ENCODE data around the gene NRP1. TPM values are rescaled to one million over a fixed set of nuclear protein-coding genes. Genes with fewer than 3 reads are reported as not detected.
"Not testable (repeated sequence)": the region's sequence is repeated elsewhere in the genome, so short reads cannot be mapped to it uniquely, and the experiment has no call there.

NRP1 gene
- 177 TPM for polyA plus RNA-seq (ENCODE audit: insufficient read length)
- long read RNA-seq, donor 1, full-length matches to known transcripts = 10 of 151 reads
- long read RNA-seq, donor 1, partial matches to known transcripts = 141 of 151 reads
- long read RNA-seq, donor 1, other reads (novel, unspliced or antisense) = 0 of 151 reads
- long read RNA-seq, donor 2, full-length matches to known transcripts = 10 of 75 reads
- long read RNA-seq, donor 2, partial matches to known transcripts = 65 of 75 reads
- long read RNA-seq, donor 2, other reads (novel, unspliced or antisense) = 0 of 75 reads
- long read RNA-seq, donor 3, full-length matches to known transcripts = 6 of 37 reads
- long read RNA-seq, donor 3, partial matches to known transcripts = 31 of 37 reads
- long read RNA-seq, donor 3, other reads (novel, unspliced or antisense) = 0 of 37 reads
- long read RNA-seq, donor 4 = 0 reads
- long read RNA-seq, donor 5, full-length matches to known transcripts = 13 of 52 reads
- long read RNA-seq, donor 5, partial matches to known transcripts = 34 of 52 reads
- long read RNA-seq, donor 5, other reads (novel, unspliced or antisense) = 5 of 52 reads
- long read RNA-seq, donor 6, full-length matches to known transcripts = 6 of 47 reads
- long read RNA-seq, donor 6, partial matches to known transcripts = 41 of 47 reads
- long read RNA-seq, donor 6, other reads (novel, unspliced or antisense) = 0 of 47 reads
- long read RNA-seq, donor 7, full-length matches to known transcripts = 14 of 71 reads
- long read RNA-seq, donor 7, partial matches to known transcripts = 57 of 71 reads
- long read RNA-seq, donor 7, other reads (novel, unspliced or antisense) = 0 of 71 reads
- long read RNA-seq, donor 8, full-length matches to known transcripts = 3 of 13 reads
- long read RNA-seq, donor 8, partial matches to known transcripts = 10 of 13 reads
- long read RNA-seq, donor 8, other reads (novel, unspliced or antisense) = 0 of 13 reads

- no peak for DNase-seq
Observed at GRCh38 chr10:33334153-33334804, at the start of gene NRP1. TSS of gene NRP1 (minus strand) at chr10:33334667. CDS start at chr10:33334382, 285 bp downstream.

- DNase-seq = not testable (repeated sequence)
Observed at GRCh38 chr10:33384201-33384600, 49.7 kb upstream of the NRP1 start.

- DNase-seq = no peak
Observed at GRCh38 chr10:33382921-33383713, 48.6 kb upstream of the NRP1 start.

- no peak for DNase-seq
Observed at GRCh38 chr10:33382216-33382600, 47.7 kb upstream of the NRP1 start.

GRCh38 chr10:33381451-33382215, 47.2 kb upstream of the NRP1 start:
- DNase-seq = no peak

- no peak for DNase-seq
Observed at GRCh38 chr10:33377658-33378025, 43.2 kb upstream of the NRP1 start.

- DNase-seq = no peak
Observed at GRCh38 chr10:33376976-33377657, 42.6 kb upstream of the NRP1 start.

GRCh38 chr10:33376476-33376875, 42.0 kb upstream of the NRP1 start:
- DNase-seq = no peak

- no peak for DNase-seq
Observed at GRCh38 chr10:33373263-33373662, 38.8 kb upstream of the NRP1 start.

- DNase-seq = no peak
Observed at GRCh38 chr10:33371234-33371633, 36.8 kb upstream of the NRP1 start.

GRCh38 chr10:33370434-33370930, 36.0 kb upstream of the NRP1 start:
- DNase-seq = no peak

GRCh38 chr10:33368086-33368485, 33.6 kb upstream of the NRP1 start:
- DNase-seq = no peak

- DNase-seq = no peak
Observed at GRCh38 chr10:33365871-33366411, 31.5 kb upstream of the NRP1 start.

- DNase-seq = no peak
Observed at GRCh38 chr10:33365301-33365700, 30.8 kb upstream of the NRP1 start.

- DNase-seq = no peak
Observed at GRCh38 chr10:33363106-33363505, 28.6 kb upstream of the NRP1 start.

- DNase-seq = no peak
Observed at GRCh38 chr10:33358016-33358415, 23.5 kb upstream of the NRP1 start.

- DNase-seq = no peak
Observed at GRCh38 chr10:33355274-33355673, 20.8 kb upstream of the NRP1 start.

- DNase-seq = no peak
Observed at GRCh38 chr10:33353853-33354252, 19.4 kb upstream of the NRP1 start.

- DNase-seq = no peak
Observed at GRCh38 chr10:33353334-33353733, 18.9 kb upstream of the NRP1 start.

GRCh38 chr10:33352615-33353014, 18.1 kb upstream of the NRP1 start:
- no peak for DNase-seq
